GM12878 (cell line): ENCODE data around the gene FOXD2. TPM values are rescaled to one million over a fixed set of nuclear protein-coding genes. Genes with fewer than 3 reads are reported as not detected.

Source experiments
- ATAC-seq: fragments of 200-7000 bp; cut with Tn5 transposase; 3 replicates; pipeline ENCODE4 v1.9.1; 2020; ENCODE audit warnings: mild to moderate bottlenecking, moderate library complexity
- BruUV-seq: library from RNA; stranded (reverse); fragments of 400-500 nt; replicated peaks from 2 replicates; lab custom pipeline; 2021; lab: Mats Ljungman, UMichigan
- CTCF ChIA-PET: fragments of 300-600 bp; sonication (Branson Sonifier 250); formaldehyde crosslinking; extraction: SDS; loops from one replicate; lab custom pipeline; 2021; ENCODE audit warnings: inconsistent platforms; lab: Yijun Ruan, JAX
- POLR2A ChIA-PET: fragments of 350-600 bp; formaldehyde crosslinking; extraction: SDS; loops from one replicate; lab custom pipeline; 2021; ENCODE audit warnings: inconsistent platforms; lab: Charles Lee
- RAD21 ChIA-PET: fragments of 300-600 bp; sonication (Branson Sonifier 250); formaldehyde crosslinking; loops from one replicate; lab custom pipeline; 2023; ENCODE audit warnings: antibody characterized with exemption; ENCODE audit not compliant: unreplicated experiment; lab: Charles Lee
- SMC1A ChIA-PET: fragments of 300-600 bp; sonication (Branson Sonifier 250); formaldehyde crosslinking; loops from one replicate; lab custom pipeline; 2023; ENCODE audit not compliant: unreplicated experiment, uncharacterized antibody; lab: Charles Lee
- DNase-seq: peaks from one replicate; pipeline ENCODE4 v3.0.0-alpha.2; 2011; ENCODE audit warnings: low read depth, low spot score
- FAIRE-seq: peaks from 3 replicates; lab custom pipeline; 2011; peaks lifted over from hg19 to GRCh38; lab: Jason Lieb, UNC
- H2AFZ ChIP-seq: 2 replicates; pipeline ENCODE4 v1.6.0; 2011; ENCODE audit warnings: low read depth, low read length, control low read depth; ENCODE audit not compliant: control insufficient read depth
- H3K27ac ChIP-seq: 2 replicates; pipeline ENCODE4 v1.5.1; 2011; ENCODE audit warnings: control low read depth; ENCODE audit not compliant: control insufficient read depth, insufficient read depth
- H3K27me3 ChIP-seq, 2 experiments: replicated peaks in 1 of 2; 2 replicates each; pipeline versions ENCODE4 v1.6.0 to v1.6.1; 2011; ENCODE audit warnings: low read length in 1 of 2; ENCODE audit not compliant: control insufficient read depth in 2 of 2, insufficient read depth in 2 of 2
- H3K36me3 ChIP-seq, 2 experiments: 2 replicates each; pipeline ENCODE4 v1.5.1; 2011; ENCODE audit warnings: low read length in 1 of 2; ENCODE audit not compliant: control insufficient read depth in 2 of 2, insufficient read depth in 2 of 2
- H3K4me1 ChIP-seq: 2 replicates; pipeline ENCODE4 v1.6.1; 2011; ENCODE audit warnings: mild to moderate bottlenecking, low read length, moderate library complexity, mixed read lengths; ENCODE audit not compliant: control insufficient read depth, insufficient read depth
- H3K4me2 ChIP-seq: 2 replicates; pipeline ENCODE4 v1.6.0; 2011; ENCODE audit warnings: control low read depth; ENCODE audit not compliant: control insufficient read depth, insufficient read depth
- H3K4me3 ChIP-seq: fragments of 200-600 bp; sonication (generic); 2 replicates; pipeline ENCODE4 v1.5.1; 2016
- H3K79me2 ChIP-seq: 2 replicates; pipeline ENCODE4 v1.6.0; 2011; ENCODE audit warnings: low read length; ENCODE audit not compliant: control insufficient read depth, insufficient read depth
- H3K9ac ChIP-seq: 2 replicates; pipeline ENCODE4 v1.8.0; 2011; ENCODE audit warnings: low read length, control low read depth, mixed read lengths; ENCODE audit not compliant: control insufficient read depth, insufficient read depth
- H3K9me3 ChIP-seq: replicated peaks from 3 replicates; pipeline ENCODE4 v1.5.1; 2011; ENCODE audit warnings: mild to moderate bottlenecking, low read length; ENCODE audit not compliant: control insufficient read depth, insufficient read depth
- H4K20me1 ChIP-seq: 2 replicates; pipeline ENCODE4 v1.6.0; 2011; ENCODE audit not compliant: control insufficient read depth, insufficient read depth
- HDAC6 ChIP-seq: fragments of 200-600 bp; sonication (generic); IDR thresholded peaks from one replicate; pipeline ENCODE4 v1.8.0; 2017; ENCODE audit warnings: antibody characterized with exemption; ENCODE audit not compliant: unreplicated experiment
- IRF5 ChIP-seq: fragments of 450-650 bp; IDR thresholded peaks from 2 replicates; pipeline ENCODE4 v1.6.1; 2017; ENCODE audit warnings: borderline replicate concordance
- MYB ChIP-seq: fragments of 150-350 bp; IDR thresholded peaks from 2 replicates; pipeline ENCODE4 v1.6.1; 2014; ENCODE audit warnings: mild to moderate bottlenecking, low read depth, low read length, borderline replicate concordance
- NFYB ChIP-seq: IDR thresholded peaks from 2 replicates; pipeline ENCODE4 v1.6.1; 2011; ENCODE audit warnings: low read depth, mild to moderate bottlenecking, low read length, improper control_type of control experiment, moderate library complexity; ENCODE audit not compliant: insufficient read depth
- PAX8 ChIP-seq: fragments of 450-650 bp; IDR thresholded peaks from 2 replicates; pipeline ENCODE4 v1.6.1; 2017; ENCODE audit warnings: mild to moderate bottlenecking, moderate library complexity
- PKNOX1 ChIP-seq: fragments of 450-650 bp; IDR thresholded peaks from 2 replicates; pipeline ENCODE4 v1.6.1; 2016; ENCODE audit warnings: mild to moderate bottlenecking
- STAT3 ChIP-seq: IDR thresholded peaks from 2 replicates; pipeline ENCODE4 v1.6.1; 2011; ENCODE audit warnings: low read depth, low read length, improper control_type of control experiment
- WGBS: methylation state at CpG from one replicate; pipeline ENCODE4 v1.1.6; 2016; ENCODE audit warnings: low lambda C conversion rate; ENCODE audit not compliant: insufficient replicate concordance, insufficient coverage; ENCODE audit errors: missing lambda C conversion rate; 5-methylcytosine and 5-hydroxymethylcytosine counted together
- in situ Hi-C: fragments of 300-500 bp; cut with MboI; formaldehyde crosslinking; loops from 9 replicates; pipeline ENCODE4 v1.14.3; 2018; ENCODE audit warnings: mixed read lengths
- intact Hi-C: fragments of 100-400 bp; cut with micrococcal nuclease; formaldehyde crosslinking; loops from one replicate; pipeline ENCODE4 v1.14.2; 2022; ENCODE audit not compliant: unreplicated experiment
- polyA plus RNA-seq, 11 experiments: library from polyadenylated mRNA; depleted of rRNA in 4 of 11; unstranded in 6 of 11; stranded (reverse) in 5 of 11; fragments of >200 nt; fragmentation: Nextera tagmentation in 4 of 11; fragmentation: Illumina TruSeq in 1 of 11; extraction: Ambion mirVana in 4 of 11; extraction: Trizol in 1 of 11; gene quantifications; 1 replicate in 1 of 11; 2 replicates in 10 of 11; pipeline versions ENCODE4 v1.2.1 to v1.2.3, GENCODE V29; 2011 to 2016; ENCODE audit warnings: inconsistent platforms in 2 of 11, missing spikeins in 2 of 11, low read depth in 1 of 11
- total RNA-seq, 4 experiments: library from RNA; depleted of rRNA in 3 of 4; stranded (reverse); fragments of >200 nt in 3 of 4; fragmentation: Illumina TruSeq in 1 of 4; extraction: Trizol in 1 of 4; gene quantifications; 2 replicates each; pipeline versions ENCODE4 v1.2.1 to v1.2.3, GENCODE V29; 2013 to 2021

The FOXD2 gene
- total and polyA plus RNA-seq, 10 of the 15 experiments (the other 5 are each of a cell fraction or from before 2014, with no cell fraction given), result under 0.01 to 0.27 (median 0.04) TPM; not detected in 1

- no peak for ATAC-seq
- H3K36me3 ChIP-seq, result no peaks in the 10 kb centered on the region
- BruUV-seq, result no TSS peak
- H3K9ac ChIP-seq, result no peak overlapping the region
- no peaks in the 10 kb centered on the region for H3K79me2 ChIP-seq
- intact Hi-C loops (no loop called here), in situ Hi-C loops (no loop called here)
- SMC1A ChIA-PET, result no interaction called here
- H3K4me2 ChIP-seq, result no peak overlapping the region
- no peaks in the 10 kb centered on the region for H3K9me3 ChIP-seq
- H3K27ac ChIP-seq, result no peak overlapping the region
- CTCF ChIA-PET, result interaction anchor here (1.5 kb wide), 1 partner anchor 39 kb away, joined by 6 read pairs; no protein-coding TSS in a partner anchor
- no peak for FAIRE-seq
- RAD21 ChIA-PET, result no interaction called here
- DNase-seq, result no peak
- no peaks in the 10 kb centered on the region for H4K20me1 ChIP-seq
- 64% methylated on average over 3 of the region's 3 CpGs for WGBS
- H3K4me1 ChIP-seq, result no peaks in the 10 kb centered on the region
- POLR2A ChIA-PET, result no interaction called here
- no peak for TF ChIP-seq MYB
- peak; percentile 54 for TF ChIP-seq PKNOX1
- no peak overlapping the region for H3K4me3 ChIP-seq
- no peak overlapping the region for H2AFZ ChIP-seq
- no peaks in the 10 kb centered on the region for H3K27me3 ChIP-seq
Observed at GRCh38 chr1:47395433-47395832, 42.4 kb upstream of the FOXD2 start.

GRCh38 chr1:47396671-47397196 lies 41.1 kb upstream of the FOXD2 start:
- no peak for DNase-seq
- BruUV-seq, result no TSS peak
- intact Hi-C loops, result no loop called here
- no peak overlapping the region for H3K9ac ChIP-seq
- no peaks in the 10 kb centered on the region for H3K79me2 ChIP-seq
- H3K27ac ChIP-seq, result no peak overlapping the region
- H3K4me3 ChIP-seq, result no peak overlapping the region
- peak; percentile 56 for ATAC-seq
- SMC1A ChIA-PET, result no interaction called here
- POLR2A ChIA-PET, result no interaction called here
- in situ Hi-C loops, result no loop called here
- WGBS, result 45% methylated on average over 6 of the region's 6 CpGs
- H3K27me3 ChIP-seq, result no peaks in the 10 kb centered on the region
- TF ChIP-seq STAT3, result no peak
- TF ChIP-seq HDAC6, result no peak
- TF ChIP-seq NFYB, result no peak
- TF ChIP-seq IRF5, result no peak
- TF ChIP-seq PAX8, result no peak
- no peaks in the 10 kb centered on the region for H3K4me1 ChIP-seq
- no peak overlapping the region for H2AFZ ChIP-seq
- no peaks in the 10 kb centered on the region for H3K36me3 ChIP-seq
- no peak for FAIRE-seq
- CTCF ChIA-PET, result interaction anchor here (1.2 to 2.6 kb wide), 5 partner anchors 8 to 329 kb away, joined by 3 to 10 read pairs (median 9); no protein-coding TSS in a partner anchor
- H4K20me1 ChIP-seq, result no peaks in the 10 kb centered on the region
- RAD21 ChIA-PET, result interaction anchor here (0.6 to 1.4 kb wide), 2 partner anchors 8 to 329 kb away, joined by 3 read pairs; no protein-coding TSS in a partner anchor
- H3K4me2 ChIP-seq, result no peak overlapping the region
- no peaks in the 10 kb centered on the region for H3K9me3 ChIP-seq
